ENCODE measurements around the gene GABBR2. TPM values are rescaled to one million over a fixed set of nuclear protein-coding genes. Genes with fewer than 3 reads are reported as not detected.

GABBR2 gene
- total RNA-seq, 2 donors from 2014 or later: 1.2 to 1.3 TPM

DNA sequence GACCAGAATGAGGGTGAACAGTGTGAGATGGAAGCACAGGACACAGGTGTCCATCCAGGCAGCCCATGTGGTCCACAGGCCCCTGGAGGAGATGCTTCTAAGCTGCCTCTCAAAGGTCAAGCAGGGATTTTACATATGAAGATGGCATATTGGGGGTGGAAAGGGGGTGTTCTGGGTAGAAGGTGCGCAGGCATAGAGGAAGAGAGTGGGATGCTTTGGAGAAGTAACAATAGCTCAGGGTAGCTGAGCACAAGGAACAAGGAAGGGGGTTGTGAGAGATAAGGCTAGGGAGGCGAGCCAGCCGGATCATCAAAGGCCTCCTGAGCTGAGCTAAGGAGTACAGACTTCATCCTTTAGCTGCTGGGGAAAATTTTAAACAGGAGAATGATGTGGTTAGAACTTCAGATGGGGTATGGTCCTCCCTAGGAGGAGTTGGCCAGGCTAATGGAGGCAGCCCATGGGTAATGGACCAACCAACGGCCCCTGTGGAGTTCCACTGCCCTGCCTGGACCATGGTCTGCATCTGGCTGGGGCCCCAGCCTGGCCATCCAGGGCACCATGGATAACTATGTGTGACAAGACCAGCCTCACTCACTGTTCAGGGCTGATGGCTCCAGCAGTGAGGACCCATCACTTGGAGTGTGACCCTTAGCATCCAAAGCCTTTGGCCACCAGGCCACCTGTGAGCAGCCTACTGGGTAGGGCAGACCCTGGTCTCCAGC lies 366.5 kb downstream of the GABBR2 start:
- Mint-ChIP-seq H3K27ac (no peak overlapping the region), H3K36me3 (ENCODE audit: low read depth) (no peaks in the 10 kb centered on the region), H3K4me1 (no peaks in the 10 kb centered on the region), H3K27me3 (ENCODE audit: insufficient read depth) (peaks cover 8% of the 10 kb centered on the region), H3K4me3 (no peak overlapping the region), H3K9me3 (no peaks in the 10 kb centered on the region)
- 90 to 92% methylated on average over 4 of the region's 4 CpGs for WGBS, 2 experiments (ENCODE audit: insufficient coverage in 1 of 2, insufficient read length in 1 of 2)
- Histone ChIP-seq H3K4me1 (ENCODE audit: control insufficient read depth, insufficient read depth, low read length) (no peaks in the 10 kb centered on the region), H3K9me3 (ENCODE audit: control insufficient read depth, low read length) (no peaks in the 10 kb centered on the region), H3K36me3 (ENCODE audit: control insufficient read depth, insufficient read depth, low read length) (no peaks in the 10 kb centered on the region), H3K27ac (ENCODE audit: low read depth, low read length) (no peak overlapping the region), H3K27me3 (ENCODE audit: control insufficient read depth, insufficient read depth, low read length, poor library complexity, severe bottlenecking) (no peaks in the 10 kb centered on the region), H3K9ac (ENCODE audit: extremely low read depth, low read length, poor library complexity, severe bottlenecking) (no peak overlapping the region), H3K4me3 (ENCODE audit: low read length) (no peak overlapping the region)
- DNase-seq: no peak
- TF ChIP-seq, protein P1, sequence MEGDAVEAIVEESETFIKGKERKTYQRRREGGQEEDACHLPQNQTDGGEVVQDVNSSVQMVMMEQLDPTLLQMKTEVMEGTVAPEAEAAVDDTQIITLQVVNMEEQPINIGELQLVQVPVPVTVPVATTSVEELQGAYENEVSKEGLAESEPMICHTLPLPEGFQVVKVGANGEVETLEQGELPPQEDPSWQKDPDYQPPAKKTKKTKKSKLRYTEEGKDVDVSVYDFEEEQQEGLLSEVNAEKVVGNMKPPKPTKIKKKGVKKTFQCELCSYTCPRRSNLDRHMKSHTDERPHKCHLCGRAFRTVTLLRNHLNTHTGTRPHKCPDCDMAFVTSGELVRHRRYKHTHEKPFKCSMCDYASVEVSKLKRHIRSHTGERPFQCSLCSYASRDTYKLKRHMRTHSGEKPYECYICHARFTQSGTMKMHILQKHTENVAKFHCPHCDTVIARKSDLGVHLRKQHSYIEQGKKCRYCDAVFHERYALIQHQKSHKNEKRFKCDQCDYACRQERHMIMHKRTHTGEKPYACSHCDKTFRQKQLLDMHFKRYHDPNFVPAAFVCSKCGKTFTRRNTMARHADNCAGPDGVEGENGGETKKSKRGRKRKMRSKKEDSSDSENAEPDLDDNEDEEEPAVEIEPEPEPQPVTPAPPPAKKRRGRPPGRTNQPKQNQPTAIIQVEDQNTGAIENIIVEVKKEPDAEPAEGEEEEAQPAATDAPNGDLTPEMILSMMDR (conservative IDR thresholded peaks at IDR 0.05): no peak

- no peaks in the 10 kb centered on the region for H3K4me1 Mint-ChIP-seq
- Histone ChIP-seq H3K27me3 (ENCODE audit: control insufficient read depth, insufficient read depth, low read length, poor library complexity, severe bottlenecking) (no peaks in the 10 kb centered on the region), H3K9ac (ENCODE audit: extremely low read depth, low read length, poor library complexity, severe bottlenecking) (no peak overlapping the region), H3K4me3 (ENCODE audit: low read length) (no peak overlapping the region), H3K4me1 (ENCODE audit: control insufficient read depth, insufficient read depth, low read length) (no peaks in the 10 kb centered on the region), H3K36me3 (ENCODE audit: control insufficient read depth, insufficient read depth, low read length) (no peaks in the 10 kb centered on the region), H3K27ac (ENCODE audit: low read depth, low read length) (no peak overlapping the region), H3K9me3 (ENCODE audit: control insufficient read depth, low read length) (no peaks in the 10 kb centered on the region)
- no peaks in the 10 kb centered on the region for H3K36me3 Mint-ChIP-seq (ENCODE audit: low read depth)
- H3K27me3 Mint-ChIP-seq (ENCODE audit: insufficient read depth): peaks cover 8% of the 10 kb centered on the region
- no peak overlapping the region for H3K4me3 Mint-ChIP-seq
- WGBS, 2 experiments (ENCODE audit: insufficient coverage in 1 of 2, insufficient read length in 1 of 2): 93 to 98% methylated on average over 16 to 20 of the region's 20 CpGs
- no peak overlapping the region for H3K27ac Mint-ChIP-seq
- no peaks in the 10 kb centered on the region for H3K9me3 Mint-ChIP-seq
- no peak for DNase-seq
- TF ChIP-seq, protein P1 (conservative IDR thresholded peaks at IDR 0.05): no peak
Observed at GRCh38 chr9:98341157-98342097, 367.3 kb downstream of the GABBR2 start.

GRCh38 chr9:98339987-98340800 lies 368.5 kb downstream of the GABBR2 start:
- H3K4me3 Mint-ChIP-seq: no peak overlapping the region
- H3K4me1 Mint-ChIP-seq: no peaks in the 10 kb centered on the region
- no peaks in the 10 kb centered on the region for H3K27me3 ChIP-seq (ENCODE audit: control insufficient read depth, insufficient read depth, low read length, poor library complexity, severe bottlenecking)
- H3K27ac Mint-ChIP-seq: no peak overlapping the region
- H3K36me3 ChIP-seq (ENCODE audit: control insufficient read depth, insufficient read depth, low read length): no peaks in the 10 kb centered on the region
- DNase-seq: no peak
- no peak overlapping the region for H3K27ac ChIP-seq (ENCODE audit: low read depth, low read length)
- H3K36me3 Mint-ChIP-seq (ENCODE audit: low read depth): no peaks in the 10 kb centered on the region
- H3K27me3 Mint-ChIP-seq (ENCODE audit: insufficient read depth): peaks cover 8% of the 10 kb centered on the region
- no peak overlapping the region for H3K9ac ChIP-seq (ENCODE audit: extremely low read depth, low read length, poor library complexity, severe bottlenecking)
- TF ChIP-seq, protein P1 (conservative IDR thresholded peaks at IDR 0.05): no peak
- WGBS, 2 experiments (ENCODE audit: insufficient coverage in 1 of 2, insufficient read length in 1 of 2): 92 to 94% methylated on average over 3 to 6 of the region's 6 CpGs
- no peaks in the 10 kb centered on the region for H3K9me3 Mint-ChIP-seq
- H3K4me1 ChIP-seq (ENCODE audit: control insufficient read depth, insufficient read depth, low read length): no peaks in the 10 kb centered on the region
- H3K4me3 ChIP-seq (ENCODE audit: low read length): no peak overlapping the region
- no peaks in the 10 kb centered on the region for H3K9me3 ChIP-seq (ENCODE audit: control insufficient read depth, low read length)
